Measurements from ENCODE around the gene AGR2. TPM values are rescaled to one million over a fixed set of nuclear protein-coding genes. Genes with fewer than 3 reads are reported as not detected.
A peak's percentile ranks its signal among the peaks of the same experiment; 100 is the strongest.

The AGR2 gene
- total RNA-seq, 1 experiment from 2014 or later: not detected

- Histone ChIP-seq H4K8ac (replicated peaks; ENCODE audit: insufficient read length, low read depth, low read length) (no peak overlapping the region), H2BK20ac (ENCODE audit: low read depth, low read length, poor library complexity, severe bottlenecking) (no peak overlapping the region), H3K9ac (ENCODE audit: extremely low read depth, insufficient read length, low read length) (no peak overlapping the region), H3K9me3 (ENCODE audit: control insufficient read depth, low read depth, low read length) (no peaks in the 10 kb centered on the region), H3K4ac (ENCODE audit: low read depth, low read length) (no peak overlapping the region), H2BK5ac (ENCODE audit: insufficient read length, low read length) (no peak overlapping the region), H3T11ph (ENCODE audit: low read length) (no peak overlapping the region), H2BK15ac (ENCODE audit: low read depth, low read length) (no peak overlapping the region), H2AK5ac (ENCODE audit: insufficient read length, low read length) (no peak overlapping the region), H3K4me2 (ENCODE audit: insufficient read depth, insufficient read length, low read length) (no peak overlapping the region), H3K79me1 (ENCODE audit: insufficient read depth, low read depth, low read length, poor library complexity, severe bottlenecking) (no peaks in the 10 kb centered on the region), H2BK120ac (ENCODE audit: low read depth, low read length, poor library complexity, severe bottlenecking) (no peak overlapping the region), H4K5ac (ENCODE audit: insufficient read length, low read depth, low read length) (no peak overlapping the region), H4K91ac (ENCODE audit: insufficient read length, low read depth, low read length) (no peak overlapping the region), H3K27ac (ENCODE audit: insufficient read length, low read depth, low read length) (no peak overlapping the region), H3K56ac (ENCODE audit: insufficient read length, low read depth, low read length) (no peak overlapping the region), H4K20me1 (ENCODE audit: control insufficient read depth, insufficient read depth, insufficient read length) (no peaks in the 10 kb centered on the region), H3K4me1 (ENCODE audit: insufficient read depth, low read length) (peaks cover 5% of the 10 kb centered on the region; the same call in 1 of the 2 replicates), H3K23me2 (ENCODE audit: insufficient read length, low read depth, low read length, poor library complexity, severe bottlenecking) (no peaks in the 10 kb centered on the region), H3K23ac (ENCODE audit: insufficient read length, low read depth, low read length) (no peak overlapping the region), H3K27me3 (ENCODE audit: insufficient read depth, low read length) (no peaks in the 10 kb centered on the region), H3K79me2 (ENCODE audit: insufficient read depth, low read length) (no peaks in the 10 kb centered on the region), H2BK12ac (ENCODE audit: insufficient read length, low read depth, low read length) (no peak overlapping the region), H3K18ac (ENCODE audit: insufficient read length, low read depth, low read length) (no peak overlapping the region), H2AFZ (ENCODE audit: low read length) (no peak overlapping the region), H3K14ac (ENCODE audit: insufficient read depth, low read length) (no peak overlapping the region; the same call in 1 of the 2 replicates)
- H3K4me1 Mint-ChIP-seq: peaks cover 17 to 21% of the 10 kb centered on the region in 2 experiments
- H3K9me3 Mint-ChIP-seq: no peaks in the 10 kb centered on the region
- no peak for DNase-seq
- H3K4me3 Mint-ChIP-seq: no peak overlapping the region
- peak overlapping the region in 1 of 3 experiments; percentile 9; a peak in 1 of 7 replicates for H3K27ac Mint-ChIP-seq
- WGBS (ENCODE audit: extremely low coverage, insufficient read length, low lambda C conversion rate): no CpG with 5 or more reads among the region's 6 CpGs
- H3K36me3 Mint-ChIP-seq (ENCODE audit: insufficient read depth in 1 of 3, low read depth in 3 of 3): no peaks in the 10 kb centered on the region
- no peaks in the 10 kb centered on the region; the same call in 1 of the 2 replicates for H3K27me3 Mint-ChIP-seq (ENCODE audit: low read depth)
- no peak for TF ChIP-seq CTCF (conservative IDR thresholded peaks at IDR 0.05)
Measured at GRCh38 chr7:16744518-16745250, 60.1 kb downstream of the AGR2 start.
